GM12874 (cell line): ENCODE data around the gene BTG1.

Source experiments
- CTCF ChIP-seq: IDR thresholded peaks from 2 replicates; pipeline ENCODE4 v1.5.1; 2011; ENCODE audit warnings: low read depth, mild to moderate bottlenecking, control low read depth, low read length, moderate library complexity; ENCODE audit not compliant: insufficient read depth

The BTG1 gene

GRCh38 chr12:92186038-92186470, 40.4 kb upstream of the BTG1 start:
- no peak for TF ChIP-seq CTCF

- TF ChIP-seq CTCF = no peak
Measured at GRCh38 chr12:92185052-92185451, 39.4 kb upstream of the BTG1 start.

- TF ChIP-seq CTCF = no peak
Measured at GRCh38 chr12:92183575-92183974, 37.9 kb upstream of the BTG1 start.

- no peak for TF ChIP-seq CTCF
Measured at GRCh38 chr12:92178340-92178739, 32.7 kb upstream of the BTG1 start.

GRCh38 chr12:92176646-92177045, 31.0 kb upstream of the BTG1 start:
- no peak for TF ChIP-seq CTCF

- TF ChIP-seq CTCF = no peak
Measured at GRCh38 chr12:92175961-92176360, 30.3 kb upstream of the BTG1 start.

GRCh38 chr12:92170050-92170449, 24.4 kb upstream of the BTG1 start:
- TF ChIP-seq CTCF = no peak

GRCh38 chr12:92167075-92167474, 21.4 kb upstream of the BTG1 start:
- no peak for TF ChIP-seq CTCF
